ENCODE results near the gene TXNDC8. TPM values are rescaled to one million over a fixed set of nuclear protein-coding genes. Genes with fewer than 3 reads are reported as not detected.
"Not testable (repeated sequence)": the region's sequence is repeated elsewhere in the genome, so short reads cannot be mapped to it uniquely, and the experiment has no call there.

TXNDC8 gene
- total RNA-seq: not detected
- long read RNA-seq: 0 reads

DNA sequence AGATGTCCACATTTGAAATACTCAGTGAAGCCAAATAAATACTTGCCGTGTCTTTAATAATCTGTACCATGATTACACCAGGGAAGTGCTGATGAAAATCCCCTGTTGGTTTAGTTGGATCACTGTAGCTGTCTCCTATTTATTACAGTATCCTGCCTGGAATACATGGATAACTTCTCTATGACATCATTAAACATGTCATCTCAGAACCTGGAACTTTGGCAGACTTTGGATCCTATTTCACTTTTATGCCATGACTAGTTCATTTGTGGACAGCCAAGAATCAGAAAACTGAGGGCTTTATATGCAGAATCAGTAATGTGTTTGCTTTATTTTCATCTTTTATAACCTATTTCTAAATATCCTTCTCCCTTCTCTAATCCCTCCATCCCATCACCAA is at the start of gene TXNDC8:
TXNDC8 (minus strand) TSS at position 137 of the 400 bp plus-strand sequence.
- ATAC-seq (no peak), DNase-seq (no peak)
- intact Hi-C loops (cut with DNase I, micrococcal nuclease): no loop called here

- DNase-seq (no peak), ATAC-seq (no peak)
- intact Hi-C loops (cut with DNase I, micrococcal nuclease): no loop called here
Measured at GRCh38 chr9:110383491-110383890, 45.8 kb upstream of the TXNDC8 start.

GRCh38 chr9:110382731-110383130 is 45.1 kb upstream of the TXNDC8 start:
- no peak for DNase-seq
- no peak for ATAC-seq
- intact Hi-C loops (cut with DNase I, micrococcal nuclease): no loop called here

- DNase-seq (no peak), ATAC-seq (no peak)
- intact Hi-C loops (cut with DNase I, micrococcal nuclease): no loop called here
Measured at GRCh38 chr9:110371411-110372007, 33.8 kb upstream of the TXNDC8 start.

DNA sequence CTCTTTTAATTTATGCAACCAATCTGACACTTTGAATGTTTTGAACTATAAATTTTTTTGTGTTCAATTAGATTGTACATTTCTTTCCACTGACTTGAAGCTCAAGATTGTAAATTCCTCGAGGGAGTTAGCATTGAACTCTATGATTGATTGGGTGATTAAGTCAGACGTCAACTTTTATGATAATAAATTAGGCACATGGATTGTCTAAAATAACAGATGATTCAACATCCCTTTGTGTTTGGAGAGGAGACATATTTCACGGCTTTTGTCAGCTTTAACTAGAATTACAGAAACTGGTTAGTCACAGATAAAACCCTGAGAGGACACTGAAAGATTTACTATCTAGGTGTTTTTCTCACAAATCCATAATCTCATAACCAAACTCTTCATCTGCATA is 32.7 kb upstream of the TXNDC8 start:
- intact Hi-C loops (cut with DNase I, micrococcal nuclease): no loop called here
- no peak for DNase-seq
- ATAC-seq: no peak

DNA sequence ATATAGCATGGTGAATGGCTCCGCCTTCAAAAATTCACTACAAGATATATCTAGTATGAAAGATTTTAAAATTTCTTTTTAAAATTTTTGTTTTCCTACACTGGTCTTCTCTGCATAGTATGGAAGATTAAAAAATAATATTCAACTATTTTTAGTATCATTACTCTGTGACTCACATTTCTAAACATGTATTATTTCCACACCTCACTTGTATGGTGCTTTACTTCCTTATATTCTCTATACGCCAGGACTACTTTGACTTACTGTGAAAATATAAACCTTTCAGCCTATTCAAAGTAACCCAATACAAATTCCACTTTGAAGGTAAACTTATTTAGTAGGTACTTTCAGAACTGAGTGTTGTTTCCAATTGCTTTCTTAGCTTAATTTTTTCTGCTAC is 26.8 kb upstream of the TXNDC8 start:
- peak; percentile 40 for ATAC-seq

DNA sequence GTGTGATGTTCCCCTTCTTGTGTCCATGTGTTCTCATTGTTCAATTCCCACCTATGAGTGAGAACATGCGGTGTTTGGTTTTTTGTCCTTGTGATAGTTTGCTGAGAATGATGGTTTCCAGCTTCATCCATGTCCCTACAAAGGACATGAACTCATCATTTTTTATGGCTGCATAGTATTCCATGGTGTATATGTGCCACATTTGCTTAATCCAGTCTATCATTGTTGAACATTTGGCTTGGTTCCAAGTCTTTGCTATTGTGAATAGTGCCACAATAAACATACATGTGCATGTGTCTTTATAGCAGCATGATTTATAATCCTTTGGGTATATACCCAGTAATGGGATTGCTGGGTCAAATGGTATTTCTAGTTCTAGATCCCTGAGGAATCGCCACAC is 21.3 kb upstream of the TXNDC8 start:
- DNase-seq; ATAC-seq; intact Hi-C loops (cut with DNase I, micrococcal nuclease): not testable (repeated sequence)

More for the DNA sequence above, 26.8 kb upstream of the TXNDC8 start:
- intact Hi-C loops (cut with DNase I, micrococcal nuclease): no loop called here
- no peak for DNase-seq

GRCh38 chr9:110357505-110357904 is 19.8 kb upstream of the TXNDC8 start:
- no peak for ATAC-seq
- intact Hi-C loops (cut with DNase I, micrococcal nuclease): no loop called here
- DNase-seq: no peak

GRCh38 chr9:110356639-110357395 is 19.2 kb upstream of the TXNDC8 start:
- ATAC-seq (no peak), DNase-seq (no peak)
- intact Hi-C loops (cut with DNase I, micrococcal nuclease): no loop called here

DNA sequence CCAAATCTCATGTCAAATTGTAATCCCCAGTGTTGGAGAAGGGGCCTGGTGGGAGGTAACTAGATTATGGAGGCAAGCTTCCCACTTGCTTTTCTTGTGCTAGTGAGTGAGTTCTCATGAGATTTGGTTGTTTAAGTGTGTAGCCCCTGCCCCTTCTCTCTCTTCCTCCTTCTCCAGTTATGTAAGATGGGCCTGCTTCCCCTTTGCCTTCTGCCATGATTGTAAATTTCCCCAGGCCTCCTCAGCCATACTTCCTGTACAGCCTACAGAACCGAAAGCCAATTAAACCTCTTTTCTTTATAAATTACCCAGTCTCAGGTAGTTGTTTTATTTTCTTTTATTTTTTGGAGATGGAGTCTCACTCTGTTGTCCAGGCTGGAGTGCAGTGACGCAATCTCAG is 18.2 kb upstream of the TXNDC8 start:
- DNase-seq (no peak), ATAC-seq (no peak)
- intact Hi-C loops (cut with DNase I, micrococcal nuclease): no loop called here

- DNase-seq (peak in 1 of 2 donors; percentile 31), ATAC-seq (peak; percentile 94)
- intact Hi-C loops (cut with DNase I, micrococcal nuclease): no loop called here
Measured at GRCh38 chr9:110351009-110351467, 13.4 kb upstream of the TXNDC8 start.

DNA sequence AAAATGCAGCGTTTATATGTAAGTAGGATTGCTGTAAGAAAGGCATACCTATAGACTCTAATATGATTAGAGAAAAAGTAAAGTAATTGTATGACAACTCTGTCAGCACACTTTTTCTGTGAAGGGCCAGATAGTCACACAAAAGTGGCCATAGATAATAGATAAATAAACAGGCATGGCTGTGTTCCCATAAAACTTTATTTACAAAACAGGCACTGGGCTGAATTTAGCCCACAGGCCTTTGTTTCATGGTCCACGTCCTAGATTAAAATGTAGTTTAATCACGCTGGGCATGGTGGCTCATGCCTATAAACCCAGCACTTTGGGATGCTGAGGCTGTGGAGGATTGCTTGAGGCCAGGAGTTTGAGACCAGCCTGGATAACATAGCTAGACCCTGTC is 8.7 kb upstream of the TXNDC8 start:
- intact Hi-C loops (cut with DNase I, micrococcal nuclease): no loop called here
- DNase-seq (no peak), ATAC-seq (no peak)

- intact Hi-C loops (cut with DNase I, micrococcal nuclease): no loop called here
- no peak for ATAC-seq
- DNase-seq: no peak
Measured at GRCh38 chr9:110344821-110345220, 7.2 kb upstream of the TXNDC8 start.

DNA sequence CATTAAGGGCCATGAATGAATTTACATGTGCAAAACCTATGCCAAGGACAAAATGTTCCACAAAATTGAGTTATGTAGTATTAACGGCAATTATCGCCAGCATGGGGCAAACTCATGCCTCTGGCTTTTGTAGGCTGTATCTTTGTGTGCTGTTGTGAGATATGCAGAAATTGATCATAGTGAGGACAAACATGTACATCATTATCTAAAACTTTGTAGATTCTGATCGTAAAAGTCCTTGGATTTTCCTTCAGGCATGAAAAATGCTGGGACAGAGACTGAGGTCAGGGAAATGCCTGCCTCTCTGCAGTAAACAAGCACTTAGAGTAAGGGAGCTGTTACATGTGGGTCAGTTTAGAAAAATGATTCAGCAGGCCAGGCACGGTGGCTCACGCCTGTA is 5.9 kb upstream of the TXNDC8 start:
- ATAC-seq (no peak), DNase-seq (no peak)
- intact Hi-C loops (cut with DNase I, micrococcal nuclease): no loop called here

- intact Hi-C loops (cut with DNase I, micrococcal nuclease): no loop called here
- no peak for DNase-seq
Measured at GRCh38 chr9:110340306-110340705, 2.6 kb upstream of the TXNDC8 start.

DNA sequence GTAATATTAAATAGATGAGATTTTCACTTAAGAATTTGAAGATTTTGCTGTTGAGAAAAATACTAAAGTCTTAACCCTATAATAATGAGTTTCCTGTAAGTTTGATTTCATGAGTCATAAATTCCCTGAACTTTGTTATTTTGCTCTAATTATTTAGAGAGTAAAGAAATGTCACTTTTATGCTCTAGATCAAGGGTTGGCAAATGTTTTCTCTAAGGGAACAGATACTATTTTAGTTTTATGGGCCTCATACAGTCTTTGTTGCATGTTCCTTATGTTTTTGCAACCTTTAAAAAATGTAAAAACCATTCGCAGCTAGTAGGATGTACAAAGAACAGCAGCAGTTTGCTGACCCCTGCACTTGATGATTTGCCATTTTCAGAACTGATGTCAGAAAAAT is 480 bp upstream of the TXNDC8 start:
- DNase-seq (no peak), ATAC-seq (no peak)
- intact Hi-C loops (cut with DNase I, micrococcal nuclease): no loop called here

More at GRCh38 chr9:110340306-110340705, 2.6 kb upstream of the TXNDC8 start:
- ATAC-seq: no peak

GRCh38 chr9:110336363-110336762 is 1.3 kb downstream of the TXNDC8 start:
- ATAC-seq (no peak), DNase-seq (no peak)
- intact Hi-C loops (cut with DNase I, micrococcal nuclease): no loop called here

- intact Hi-C loops (cut with DNase I, micrococcal nuclease): no loop called here
- ATAC-seq: no peak
- no peak for DNase-seq
Measured at GRCh38 chr9:110334871-110335270, 2.8 kb downstream of the TXNDC8 start.

GRCh38 chr9:110334183-110334582 is 3.5 kb downstream of the TXNDC8 start:
- DNase-seq: no peak
- no peak for ATAC-seq
- intact Hi-C loops (cut with DNase I, micrococcal nuclease): no loop called here

- DNase-seq (no peak), ATAC-seq (no peak)
- intact Hi-C loops (cut with DNase I, micrococcal nuclease): no loop called here
Measured at GRCh38 chr9:110332766-110333165, 4.9 kb downstream of the TXNDC8 start.

Data from left colon (tissue), 2 donors.